Measurements from ENCODE around the gene RALGAPA2. TPM values are rescaled to one million over a fixed set of nuclear protein-coding genes. Genes with fewer than 3 reads are reported as not detected.

Gene RALGAPA2
- total and polyA plus RNA-seq, 7 donors, result 8.4 to 23.2 (median 18.5) TPM

DNA sequence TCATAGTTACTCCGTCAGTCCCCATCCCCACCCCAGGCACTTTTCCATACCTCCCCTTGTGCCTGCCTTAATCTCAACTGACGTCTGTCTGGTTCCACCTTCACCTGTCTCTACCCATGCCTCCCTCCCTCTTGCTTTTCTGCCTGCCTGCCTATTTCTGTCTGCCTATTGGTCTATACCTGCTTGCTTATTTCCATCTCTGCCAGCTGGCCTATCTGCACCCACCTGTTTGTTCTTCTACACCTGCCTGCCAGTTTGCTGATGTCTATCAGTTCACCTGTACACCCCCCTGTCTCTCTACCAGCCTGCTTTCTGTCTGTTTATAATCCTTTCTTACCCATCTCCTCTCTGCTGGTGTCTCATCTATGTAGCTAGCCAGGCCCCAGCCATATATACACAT, 87.5 kb downstream of the RALGAPA2 start:
- WGBS, 2 donors, result 71 to 83% methylated on average over 2 of the region's 2 CpGs
- H3K9me3 ChIP-seq, result no peaks in the 10 kb centered on the region
- intact Hi-C loops (cut with DNase I), result no loop called here
- DNase-seq, result no peak
- peaks cover 0 to 39% (median 9%) of the 10 kb centered on the region in 4 donors for H3K36me3 ChIP-seq
- no peaks in the 10 kb centered on the region for H3K27me3 ChIP-seq
- no peaks in the 10 kb centered on the region for H3K4me1 ChIP-seq
- no peak overlapping the region for H3K27ac ChIP-seq
- no peak overlapping the region for H3K4me3 ChIP-seq
- TF ChIP-seq, protein P1, sequence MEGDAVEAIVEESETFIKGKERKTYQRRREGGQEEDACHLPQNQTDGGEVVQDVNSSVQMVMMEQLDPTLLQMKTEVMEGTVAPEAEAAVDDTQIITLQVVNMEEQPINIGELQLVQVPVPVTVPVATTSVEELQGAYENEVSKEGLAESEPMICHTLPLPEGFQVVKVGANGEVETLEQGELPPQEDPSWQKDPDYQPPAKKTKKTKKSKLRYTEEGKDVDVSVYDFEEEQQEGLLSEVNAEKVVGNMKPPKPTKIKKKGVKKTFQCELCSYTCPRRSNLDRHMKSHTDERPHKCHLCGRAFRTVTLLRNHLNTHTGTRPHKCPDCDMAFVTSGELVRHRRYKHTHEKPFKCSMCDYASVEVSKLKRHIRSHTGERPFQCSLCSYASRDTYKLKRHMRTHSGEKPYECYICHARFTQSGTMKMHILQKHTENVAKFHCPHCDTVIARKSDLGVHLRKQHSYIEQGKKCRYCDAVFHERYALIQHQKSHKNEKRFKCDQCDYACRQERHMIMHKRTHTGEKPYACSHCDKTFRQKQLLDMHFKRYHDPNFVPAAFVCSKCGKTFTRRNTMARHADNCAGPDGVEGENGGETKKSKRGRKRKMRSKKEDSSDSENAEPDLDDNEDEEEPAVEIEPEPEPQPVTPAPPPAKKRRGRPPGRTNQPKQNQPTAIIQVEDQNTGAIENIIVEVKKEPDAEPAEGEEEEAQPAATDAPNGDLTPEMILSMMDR (IDR thresholded peaks at IDR 0.05), result no peak
- TF ChIP-seq POLR2A (IDR thresholded peaks at IDR 0.05) (no peak), POLR2AphosphoS5 (IDR thresholded peaks at IDR 0.05) (no peak), EP300 (IDR thresholded peaks at IDR 0.05) (no peak)

GRCh38 chr20:20621195-20621594, 91.2 kb downstream of the RALGAPA2 start:
- DNase-seq, result no peak
- WGBS, 2 donors, result 88 to 96% methylated on average over 1 of the region's 1 CpG
- H3K4me3 ChIP-seq, result no peak overlapping the region
- intact Hi-C loops (cut with DNase I), result no loop called here
- no peaks in the 10 kb centered on the region for H3K4me1 ChIP-seq
- H3K27ac ChIP-seq, result no peak overlapping the region
- no peaks in the 10 kb centered on the region for H3K27me3 ChIP-seq
- H3K9me3 ChIP-seq, result no peaks in the 10 kb centered on the region
- peaks cover 0 to 34% (median 3%) of the 10 kb centered on the region in 4 donors for H3K36me3 ChIP-seq
- TF ChIP-seq POLR2A (IDR thresholded peaks at IDR 0.05) (no peak), EP300 (IDR thresholded peaks at IDR 0.05) (no peak), POLR2AphosphoS5 (IDR thresholded peaks at IDR 0.05) (no peak)
- TF ChIP-seq, protein P1 (IDR thresholded peaks at IDR 0.05), result no peak

GRCh38 chr20:20614391-20614790, 98.1 kb downstream of the RALGAPA2 start:
- H3K4me3 ChIP-seq, result no peak overlapping the region
- H3K27ac ChIP-seq, result no peak overlapping the region
- no peak for TF ChIP-seq EP300 (IDR thresholded peaks at IDR 0.05)
- TF ChIP-seq, protein P1 (IDR thresholded peaks at IDR 0.05), result no peak
- TF ChIP-seq POLR2A (IDR thresholded peaks at IDR 0.05), result no peak
- no peak for TF ChIP-seq POLR2AphosphoS5 (IDR thresholded peaks at IDR 0.05)
- no peaks in the 10 kb centered on the region for H3K9me3 ChIP-seq
- intact Hi-C loops (cut with DNase I), result no loop called here
- WGBS, 2 donors, result 88 to 93% methylated on average over 3 of the region's 3 CpGs
- peaks cover 0 to 32% (median 0%) of the 10 kb centered on the region in 4 donors for H3K36me3 ChIP-seq
- DNase-seq, result no peak
- no peaks in the 10 kb centered on the region for H3K27me3 ChIP-seq
- H3K4me1 ChIP-seq, result peaks cover 0 to 5% (median 0%) of the 10 kb centered on the region in 4 donors

GRCh38 chr20:20612251-20612650, 100.2 kb downstream of the RALGAPA2 start:
- H3K27ac ChIP-seq, result no peak overlapping the region
- H3K27me3 ChIP-seq, result no peaks in the 10 kb centered on the region
- no peaks in the 10 kb centered on the region for H3K9me3 ChIP-seq
- H3K4me1 ChIP-seq, result peaks cover 0 to 5% (median 0%) of the 10 kb centered on the region in 4 donors
- H3K4me3 ChIP-seq, result no peak overlapping the region
- intact Hi-C loops (cut with DNase I), result no loop called here
- peaks cover 0 to 13% (median 0%) of the 10 kb centered on the region in 4 donors for H3K36me3 ChIP-seq
- WGBS, 2 donors, result 17 to 60% methylated on average over 2 of the region's 2 CpGs
- no peak for TF ChIP-seq POLR2A (IDR thresholded peaks at IDR 0.05)
- TF ChIP-seq EP300 (IDR thresholded peaks at IDR 0.05), result no peak
- TF ChIP-seq POLR2AphosphoS5 (IDR thresholded peaks at IDR 0.05), result no peak
- TF ChIP-seq, protein P1 (IDR thresholded peaks at IDR 0.05), result no peak
- DNase-seq, result no peak

DNA sequence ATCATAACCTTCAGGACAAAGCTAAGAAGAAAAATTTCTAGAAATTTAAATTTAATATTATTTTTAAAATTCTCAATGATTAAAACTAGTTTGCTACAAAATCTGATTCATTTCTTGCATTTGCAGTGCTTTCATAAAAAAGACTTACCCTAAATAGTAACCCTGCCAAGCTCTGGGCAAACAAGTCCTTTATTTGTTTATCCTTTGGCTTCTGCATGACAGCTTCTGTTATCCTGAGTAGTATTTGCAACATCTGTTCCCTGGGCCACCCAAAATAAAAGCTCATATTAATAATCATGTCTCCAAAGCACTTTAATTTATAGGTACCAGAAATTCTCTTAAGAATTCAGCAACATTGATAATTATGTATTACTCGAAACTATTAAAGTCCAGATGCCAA, 101.3 kb downstream of the RALGAPA2 start:
- DNase-seq, result no peak

More for the DNA sequence above, 101.3 kb downstream of the RALGAPA2 start:
- TF ChIP-seq, protein P1 (IDR thresholded peaks at IDR 0.05), result no peak
- TF ChIP-seq EP300 (IDR thresholded peaks at IDR 0.05) (no peak), POLR2AphosphoS5 (IDR thresholded peaks at IDR 0.05) (no peak), POLR2A (IDR thresholded peaks at IDR 0.05) (no peak)
- intact Hi-C loops (cut with DNase I), result no loop called here
- H3K27me3 ChIP-seq, result no peaks in the 10 kb centered on the region
- no peak overlapping the region for H3K4me3 ChIP-seq
- H3K27ac ChIP-seq, result no peak overlapping the region
- H3K36me3 ChIP-seq, result peaks cover 0 to 9% (median 0%) of the 10 kb centered on the region in 4 donors
- no peaks in the 10 kb centered on the region for H3K9me3 ChIP-seq
- WGBS, 2 donors, result 83 to 88% methylated on average over 1 of the region's 1 CpG
- H3K4me1 ChIP-seq, result peaks cover 0 to 5% (median 0%) of the 10 kb centered on the region in 4 donors
